Esophagus squamous epithelium (tissue), 4 donors: Measurements from ENCODE around the gene CACNG1.

Experiments
- POLR2A ChIP-seq, 4 donors: fragments of 450-650 bp; IDR thresholded peaks; one replicate each; pipeline ENCODE4 v1.6.1; 2017; ENCODE audit warnings: antibody characterized with exemption in 4 of 4, mild to moderate bottlenecking in 4 of 4, moderate library complexity in 3 of 4
- TF ChIP-seq, protein P1 (sequence below), 6 experiments: fragments of 450-650 bp in 4 of 6; fragments of 200-600 bp in 2 of 6; sonication (generic) in 2 of 6; IDR thresholded peaks; one replicate each; pipeline ENCODE4 v1.5.1; 2016 to 2019; ENCODE audit warnings: antibody characterized with exemption in 6 of 6, mild to moderate bottlenecking in 4 of 6, moderate library complexity in 4 of 6

DNA sequence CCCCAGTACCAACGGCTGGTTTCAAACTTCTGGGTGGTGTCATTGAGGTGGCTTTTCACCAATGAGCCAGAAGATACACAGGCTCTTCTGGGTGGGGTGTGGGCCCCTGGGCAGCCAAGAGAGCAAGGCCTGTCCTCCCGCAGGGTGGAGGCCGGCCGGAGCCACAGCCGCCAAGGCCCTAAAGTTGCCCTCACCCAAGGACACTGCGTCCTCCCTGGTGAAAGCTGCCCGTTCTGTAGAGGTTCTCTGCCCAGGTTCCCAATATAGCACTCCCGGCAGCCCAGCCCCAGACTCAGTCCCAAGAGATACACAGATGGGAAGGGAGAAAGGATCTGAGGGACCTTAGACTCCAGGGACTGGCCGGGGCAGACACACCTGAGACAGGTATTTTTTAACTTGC is 10.7 kb upstream of the CACNG1 start:
- TF ChIP-seq, protein P1, sequence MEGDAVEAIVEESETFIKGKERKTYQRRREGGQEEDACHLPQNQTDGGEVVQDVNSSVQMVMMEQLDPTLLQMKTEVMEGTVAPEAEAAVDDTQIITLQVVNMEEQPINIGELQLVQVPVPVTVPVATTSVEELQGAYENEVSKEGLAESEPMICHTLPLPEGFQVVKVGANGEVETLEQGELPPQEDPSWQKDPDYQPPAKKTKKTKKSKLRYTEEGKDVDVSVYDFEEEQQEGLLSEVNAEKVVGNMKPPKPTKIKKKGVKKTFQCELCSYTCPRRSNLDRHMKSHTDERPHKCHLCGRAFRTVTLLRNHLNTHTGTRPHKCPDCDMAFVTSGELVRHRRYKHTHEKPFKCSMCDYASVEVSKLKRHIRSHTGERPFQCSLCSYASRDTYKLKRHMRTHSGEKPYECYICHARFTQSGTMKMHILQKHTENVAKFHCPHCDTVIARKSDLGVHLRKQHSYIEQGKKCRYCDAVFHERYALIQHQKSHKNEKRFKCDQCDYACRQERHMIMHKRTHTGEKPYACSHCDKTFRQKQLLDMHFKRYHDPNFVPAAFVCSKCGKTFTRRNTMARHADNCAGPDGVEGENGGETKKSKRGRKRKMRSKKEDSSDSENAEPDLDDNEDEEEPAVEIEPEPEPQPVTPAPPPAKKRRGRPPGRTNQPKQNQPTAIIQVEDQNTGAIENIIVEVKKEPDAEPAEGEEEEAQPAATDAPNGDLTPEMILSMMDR (IDR thresholded peaks at IDR 0.05): no peak
- no peak for TF ChIP-seq POLR2A (IDR thresholded peaks at IDR 0.05)
